ENCODE measurements around the gene GNB5. TPM values are rescaled to one million over a fixed set of nuclear protein-coding genes. Genes with fewer than 3 reads are reported as not detected.
A peak's percentile ranks its signal among the peaks of the same experiment; 100 is the strongest.

GNB5 gene
- total and polyA plus RNA-seq, 2 of the 13 experiments (the other 11 are each of a cell fraction or from before 2014, with no cell fraction given), result 13.7 to 14.4 TPM

DNA sequence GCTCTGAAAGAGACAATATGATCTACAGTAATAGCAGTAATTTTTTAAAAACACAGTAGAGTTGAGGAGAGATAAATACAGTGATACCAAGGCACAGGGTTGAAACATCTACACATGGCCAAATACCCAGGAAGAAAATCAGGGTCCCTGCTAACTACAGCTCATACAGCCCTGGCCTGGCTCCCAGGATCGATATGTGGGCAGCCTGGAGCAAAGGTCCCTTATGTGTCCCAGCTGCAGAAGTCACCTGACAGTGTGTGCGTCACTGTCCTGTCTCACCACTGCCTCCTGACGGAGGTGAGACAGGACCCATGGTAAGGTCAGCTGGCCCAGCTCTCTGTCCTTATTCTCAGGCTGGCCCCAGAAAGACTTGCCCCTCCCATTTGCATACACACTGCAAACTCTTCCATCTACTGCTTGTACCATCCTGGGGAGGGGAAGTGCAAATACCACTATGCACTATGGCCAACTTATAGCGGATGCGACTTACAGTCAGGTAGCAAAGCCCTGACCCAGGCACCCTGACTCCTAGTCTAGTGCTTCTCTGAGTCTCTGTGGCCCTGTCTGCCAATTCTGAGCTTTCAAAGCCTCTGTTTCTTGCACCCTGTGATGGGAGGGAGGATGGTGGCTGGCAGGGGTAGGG is 56.6 kb downstream of the GNB5 start (continued):
- TF ChIP-seq, protein P1, sequence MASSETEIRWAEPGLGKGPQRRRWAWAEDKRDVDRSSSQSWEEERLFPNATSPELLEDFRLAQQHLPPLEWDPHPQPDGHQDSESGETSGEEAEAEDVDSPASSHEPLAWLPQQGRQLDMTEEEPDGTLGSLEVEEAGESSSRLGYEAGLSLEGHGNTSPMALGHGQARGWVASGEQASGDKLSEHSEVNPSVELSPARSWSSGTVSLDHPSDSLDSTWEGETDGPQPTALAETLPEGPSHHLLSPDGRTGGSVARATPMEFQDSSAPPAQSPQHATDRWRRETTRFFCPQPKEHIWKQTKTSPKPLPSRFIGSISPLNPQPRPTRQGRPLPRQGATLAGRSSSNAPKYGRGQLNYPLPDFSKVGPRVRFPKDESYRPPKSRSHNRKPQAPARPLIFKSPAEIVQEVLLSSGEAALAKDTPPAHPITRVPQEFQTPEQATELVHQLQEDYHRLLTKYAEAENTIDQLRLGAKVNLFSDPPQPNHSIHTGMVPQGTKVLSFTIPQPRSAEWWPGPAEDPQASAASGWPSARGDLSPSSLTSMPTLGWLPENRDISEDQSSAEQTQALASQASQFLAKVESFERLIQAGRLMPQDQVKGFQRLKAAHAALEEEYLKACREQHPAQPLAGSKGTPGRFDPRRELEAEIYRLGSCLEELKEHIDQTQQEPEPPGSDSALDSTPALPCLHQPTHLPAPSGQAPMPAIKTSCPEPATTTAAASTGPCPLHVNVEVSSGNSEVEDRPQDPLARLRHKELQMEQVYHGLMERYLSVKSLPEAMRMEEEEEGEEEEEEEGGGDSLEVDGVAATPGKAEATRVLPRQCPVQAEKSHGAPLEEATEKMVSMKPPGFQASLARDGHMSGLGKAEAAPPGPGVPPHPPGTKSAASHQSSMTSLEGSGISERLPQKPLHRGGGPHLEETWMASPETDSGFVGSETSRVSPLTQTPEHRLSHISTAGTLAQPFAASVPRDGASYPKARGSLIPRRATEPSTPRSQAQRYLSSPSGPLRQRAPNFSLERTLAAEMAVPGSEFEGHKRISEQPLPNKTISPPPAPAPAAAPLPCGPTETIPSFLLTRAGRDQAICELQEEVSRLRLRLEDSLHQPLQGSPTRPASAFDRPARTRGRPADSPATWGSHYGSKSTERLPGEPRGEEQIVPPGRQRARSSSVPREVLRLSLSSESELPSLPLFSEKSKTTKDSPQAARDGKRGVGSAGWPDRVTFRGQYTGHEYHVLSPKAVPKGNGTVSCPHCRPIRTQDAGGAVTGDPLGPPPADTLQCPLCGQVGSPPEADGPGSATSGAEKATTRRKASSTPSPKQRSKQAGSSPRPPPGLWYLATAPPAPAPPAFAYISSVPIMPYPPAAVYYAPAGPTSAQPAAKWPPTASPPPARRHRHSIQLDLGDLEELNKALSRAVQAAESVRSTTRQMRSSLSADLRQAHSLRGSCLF (CRISPR knock-in tag; IDR thresholded peaks at IDR 0.05; ENCODE audit: borderline replicate concordance), result no peak
- 0 out of 2 replicates have a peak, but pooled peaks have one; percentile 20 for TF ChIP-seq GATA4 (IDR thresholded peaks at IDR 0.05; ENCODE audit: borderline replicate concordance, low read depth)
- TF ChIP-seq ZNF652 (CRISPR knock-in tag; IDR thresholded peaks at IDR 0.05; ENCODE audit: borderline replicate concordance, low read depth), result peak; percentile 32; the same call in 1 of the 2 replicates
- TF ChIP-seq, protein P2, sequence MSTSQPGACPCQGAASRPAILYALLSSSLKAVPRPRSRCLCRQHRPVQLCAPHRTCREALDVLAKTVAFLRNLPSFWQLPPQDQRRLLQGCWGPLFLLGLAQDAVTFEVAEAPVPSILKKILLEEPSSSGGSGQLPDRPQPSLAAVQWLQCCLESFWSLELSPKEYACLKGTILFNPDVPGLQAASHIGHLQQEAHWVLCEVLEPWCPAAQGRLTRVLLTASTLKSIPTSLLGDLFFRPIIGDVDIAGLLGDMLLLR (CRISPR knock-in tag; IDR thresholded peaks at IDR 0.05), result no peak
- TF ChIP-seq, protein P3, sequence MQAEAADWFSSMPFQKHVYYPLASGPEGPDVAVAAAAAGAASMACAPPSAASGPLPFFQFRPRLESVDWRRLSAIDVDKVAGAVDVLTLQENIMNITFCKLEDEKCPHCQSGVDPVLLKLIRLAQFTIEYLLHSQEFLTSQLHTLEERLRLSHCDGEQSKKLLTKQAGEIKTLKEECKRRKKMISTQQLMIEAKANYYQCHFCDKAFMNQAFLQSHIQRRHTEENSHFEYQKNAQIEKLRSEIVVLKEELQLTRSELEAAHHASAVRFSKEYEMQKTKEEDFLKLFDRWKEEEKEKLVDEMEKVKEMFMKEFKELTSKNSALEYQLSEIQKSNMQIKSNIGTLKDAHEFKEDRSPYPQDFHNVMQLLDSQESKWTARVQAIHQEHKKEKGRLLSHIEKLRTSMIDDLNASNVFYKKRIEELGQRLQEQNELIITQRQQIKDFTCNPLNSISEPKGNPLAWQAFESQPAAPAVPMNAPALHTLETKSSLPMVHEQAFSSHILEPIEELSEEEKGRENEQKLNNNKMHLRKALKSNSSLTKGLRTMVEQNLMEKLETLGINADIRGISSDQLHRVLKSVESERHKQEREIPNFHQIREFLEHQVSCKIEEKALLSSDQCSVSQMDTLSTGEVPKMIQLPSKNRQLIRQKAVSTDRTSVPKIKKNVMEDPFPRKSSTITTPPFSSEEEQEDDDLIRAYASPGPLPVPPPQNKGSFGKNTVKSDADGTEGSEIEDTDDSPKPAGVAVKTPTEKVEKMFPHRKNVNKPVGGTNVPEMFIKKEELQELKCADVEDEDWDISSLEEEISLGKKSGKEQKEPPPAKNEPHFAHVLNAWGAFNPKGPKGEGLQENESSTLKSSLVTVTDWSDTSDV (CRISPR knock-in tag; IDR thresholded peaks at IDR 0.05), result no peak
- TF ChIP-seq HOXA3 (CRISPR knock-in tag; IDR thresholded peaks at IDR 0.05), result peak; percentile 96
- no peak for TF ChIP-seq FOXM1 (CRISPR knock-in tag; IDR thresholded peaks at IDR 0.05)
- TF ChIP-seq ZFP62 (CRISPR knock-in tag; IDR thresholded peaks at IDR 0.05), result no peak
- no peak for TF ChIP-seq KDM5A (IDR thresholded peaks at IDR 0.05; ENCODE audit: borderline replicate concordance, low read length)
- TF ChIP-seq, protein P4, sequence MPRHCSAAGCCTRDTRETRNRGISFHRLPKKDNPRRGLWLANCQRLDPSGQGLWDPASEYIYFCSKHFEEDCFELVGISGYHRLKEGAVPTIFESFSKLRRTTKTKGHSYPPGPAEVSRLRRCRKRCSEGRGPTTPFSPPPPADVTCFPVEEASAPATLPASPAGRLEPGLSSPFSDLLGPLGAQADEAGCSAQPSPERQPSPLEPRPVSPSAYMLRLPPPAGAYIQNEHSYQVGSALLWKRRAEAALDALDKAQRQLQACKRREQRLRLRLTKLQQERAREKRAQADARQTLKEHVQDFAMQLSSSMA (CRISPR knock-in tag; IDR thresholded peaks at IDR 0.05), result no peak
- TF ChIP-seq ISX (CRISPR knock-in tag; conservative IDR thresholded peaks at IDR 0.05), result no peak
- TF ChIP-seq, protein P5, sequence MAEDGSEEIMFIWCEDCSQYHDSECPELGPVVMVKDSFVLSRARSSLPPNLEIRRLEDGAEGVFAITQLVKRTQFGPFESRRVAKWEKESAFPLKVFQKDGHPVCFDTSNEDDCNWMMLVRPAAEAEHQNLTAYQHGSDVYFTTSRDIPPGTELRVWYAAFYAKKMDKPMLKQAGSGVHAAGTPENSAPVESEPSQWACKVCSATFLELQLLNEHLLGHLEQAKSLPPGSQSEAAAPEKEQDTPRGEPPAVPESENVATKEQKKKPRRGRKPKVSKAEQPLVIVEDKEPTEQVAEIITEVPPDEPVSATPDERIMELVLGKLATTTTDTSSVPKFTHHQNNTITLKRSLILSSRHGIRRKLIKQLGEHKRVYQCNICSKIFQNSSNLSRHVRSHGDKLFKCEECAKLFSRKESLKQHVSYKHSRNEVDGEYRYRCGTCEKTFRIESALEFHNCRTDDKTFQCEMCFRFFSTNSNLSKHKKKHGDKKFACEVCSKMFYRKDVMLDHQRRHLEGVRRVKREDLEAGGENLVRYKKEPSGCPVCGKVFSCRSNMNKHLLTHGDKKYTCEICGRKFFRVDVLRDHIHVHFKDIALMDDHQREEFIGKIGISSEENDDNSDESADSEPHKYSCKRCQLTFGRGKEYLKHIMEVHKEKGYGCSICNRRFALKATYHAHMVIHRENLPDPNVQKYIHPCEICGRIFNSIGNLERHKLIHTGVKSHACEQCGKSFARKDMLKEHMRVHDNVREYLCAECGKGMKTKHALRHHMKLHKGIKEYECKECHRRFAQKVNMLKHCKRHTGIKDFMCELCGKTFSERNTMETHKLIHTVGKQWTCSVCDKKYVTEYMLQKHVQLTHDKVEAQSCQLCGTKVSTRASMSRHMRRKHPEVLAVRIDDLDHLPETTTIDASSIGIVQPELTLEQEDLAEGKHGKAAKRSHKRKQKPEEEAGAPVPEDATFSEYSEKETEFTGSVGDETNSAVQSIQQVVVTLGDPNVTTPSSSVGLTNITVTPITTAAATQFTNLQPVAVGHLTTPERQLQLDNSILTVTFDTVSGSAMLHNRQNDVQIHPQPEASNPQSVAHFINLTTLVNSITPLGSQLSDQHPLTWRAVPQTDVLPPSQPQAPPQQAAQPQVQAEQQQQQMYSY (CRISPR knock-in tag; IDR thresholded peaks at IDR 0.05), result no peak

Measured in HepG2 (cell line).